OCI-LY1 (cell line): ENCODE data around the gene STK4.

Source experiments
- H2AFZ ChIP-seq: fragments of 200-600 bp; sonication (generic), shearing (Covaris generic); 2 replicates; pipeline ENCODE4 v1.6.0; 2014; ENCODE audit warnings: antibody characterized with exemption, mild to moderate bottlenecking, low read length
- H3F3A ChIP-seq: fragments of 200-600 bp; sonication (generic), shearing (Covaris generic); 2 replicates; pipeline ENCODE4 v1.6.0; 2014; ENCODE audit warnings: mild to moderate bottlenecking, antibody characterized with exemption, low read length, moderate library complexity; ENCODE audit not compliant: insufficient read depth
- H3K27ac ChIP-seq: fragments of 200-600 bp; sonication (generic); 2 replicates; pipeline ENCODE4 v1.5.1; 2014; ENCODE audit warnings: low read length, mixed run types, mild to moderate bottlenecking, low read depth; ENCODE audit not compliant: poor library complexity, severe bottlenecking
- H3K27me3 ChIP-seq: fragments of 200-600 bp; sonication (generic); 2 replicates; pipeline ENCODE4 v1.6.0; 2014; ENCODE audit warnings: antibody characterized with exemption, mild to moderate bottlenecking, low read length, moderate library complexity; ENCODE audit not compliant: insufficient read depth
- H3K36me3 ChIP-seq: fragments of 200-600 bp; sonication (generic); 2 replicates; pipeline ENCODE4 v1.6.1; 2014; ENCODE audit warnings: mild to moderate bottlenecking, antibody characterized with exemption, low read length, moderate library complexity, mixed read lengths; ENCODE audit not compliant: insufficient read depth
- H3K4me1 ChIP-seq: fragments of 200-600 bp; sonication (generic); 2 replicates; pipeline ENCODE4 v1.5.1; 2014; ENCODE audit warnings: mild to moderate bottlenecking, low read length, moderate library complexity; ENCODE audit not compliant: insufficient read depth, severe bottlenecking
- H3K4me2 ChIP-seq: fragments of 200-600 bp; sonication (generic), shearing (Covaris generic); 2 replicates; pipeline ENCODE4 v1.6.1; 2014; ENCODE audit warnings: low read length
- H3K4me3 ChIP-seq: fragments of 200-600 bp; sonication (generic); 2 replicates; pipeline ENCODE4 v1.5.1; 2014; ENCODE audit warnings: low read length, low read depth, mild to moderate bottlenecking, mixed read lengths; ENCODE audit not compliant: poor library complexity, severe bottlenecking
- H3K79me2 ChIP-seq: fragments of 200-600 bp; shearing (Covaris generic); 2 replicates; pipeline ENCODE4 v1.6.1; 2016; ENCODE audit warnings: mixed run types, low read length, mixed read lengths; ENCODE audit not compliant: insufficient read depth
- H3K9ac ChIP-seq: fragments of 200-600 bp; sonication (generic), shearing (Covaris generic); 2 replicates; pipeline ENCODE4 v1.6.1; 2014; ENCODE audit warnings: mild to moderate bottlenecking, low read length, mixed read lengths
- H3K9me2 ChIP-seq: fragments of 200-600 bp; sonication (generic), shearing (Covaris generic); 2 replicates; pipeline ENCODE4 v1.6.1; 2014; ENCODE audit warnings: low read depth, mild to moderate bottlenecking, low read length, mixed read lengths
- H3K9me3 ChIP-seq: fragments of 200-600 bp; shearing (Covaris generic); 2 replicates; pipeline ENCODE4 v1.6.1; 2014; ENCODE audit warnings: low read length, mixed read lengths
- H4K20me1 ChIP-seq: fragments of 200-600 bp; sonication (generic), shearing (Covaris generic); 2 replicates; pipeline ENCODE4 v1.6.0; 2016; ENCODE audit warnings: mild to moderate bottlenecking, low read length; ENCODE audit not compliant: insufficient read depth
- CTCF ChIP-seq: fragments of 200-600 bp; sonication (generic), shearing (Covaris generic); IDR thresholded peaks from 2 replicates; pipeline ENCODE4 v1.5.1; 2017; ENCODE audit warnings: mild to moderate bottlenecking, antibody characterized with exemption, low read length, moderate library complexity, mixed read lengths
- EZH2 ChIP-seq: fragments of 200-600 bp; sonication (generic), shearing (Covaris generic); IDR thresholded peaks from 2 replicates; pipeline ENCODE4 v1.8.0; 2017; ENCODE audit warnings: borderline replicate concordance, mixed run types, mild to moderate bottlenecking, antibody characterized with exemption, low read length, moderate library complexity, mixed read lengths

STK4 gene

DNA sequence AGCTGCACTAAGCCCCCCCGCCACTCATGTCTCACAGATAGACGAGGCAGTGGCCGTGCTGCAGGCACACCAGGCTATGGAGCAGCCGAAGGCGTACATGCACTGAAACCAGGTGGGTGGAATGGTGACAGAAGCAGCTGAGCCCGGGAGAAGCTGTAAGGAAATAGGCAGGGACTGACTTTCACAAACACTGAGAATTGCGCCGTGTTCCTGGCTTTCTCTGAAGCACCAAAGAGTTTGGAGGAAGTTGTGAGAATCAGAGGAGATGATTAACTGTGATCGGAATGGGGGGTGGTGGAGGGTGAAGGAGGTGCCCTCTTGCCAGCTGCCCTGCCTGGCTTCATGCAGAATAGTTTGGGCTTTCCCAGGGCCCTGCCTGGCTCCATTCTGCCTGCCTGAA, 27.7 kb upstream of the STK4 start:
- H3K4me1 ChIP-seq, result no peaks in the 10 kb centered on the region
- H3K9me2 ChIP-seq, result no peaks in the 10 kb centered on the region
- no peak for TF ChIP-seq EZH2
- TF ChIP-seq CTCF, result no peak
- no peaks in the 10 kb centered on the region for H3F3A ChIP-seq
- H3K9me3 ChIP-seq, result no peaks in the 10 kb centered on the region
- H3K27ac ChIP-seq, result no peak overlapping the region
- H3K36me3 ChIP-seq, result peaks cover 93% of the 10 kb centered on the region
- no peaks in the 10 kb centered on the region for H3K27me3 ChIP-seq
- H2AFZ ChIP-seq, result no peak overlapping the region
- H4K20me1 ChIP-seq, result no peaks in the 10 kb centered on the region
- no peaks in the 10 kb centered on the region for H3K79me2 ChIP-seq
- no peak overlapping the region for H3K9ac ChIP-seq
- H3K4me2 ChIP-seq, result no peak overlapping the region
- no peak overlapping the region for H3K4me3 ChIP-seq

GRCh38 chr20:44941120-44941691, 25.1 kb upstream of the STK4 start:
- Histone ChIP-seq H2AFZ (no peak overlapping the region), H3K4me1 (no peaks in the 10 kb centered on the region), H3K9ac (no peak overlapping the region), H3K9me3 (no peaks in the 10 kb centered on the region), H3K9me2 (no peaks in the 10 kb centered on the region), H3K4me3 (no peak overlapping the region), H3K27me3 (no peaks in the 10 kb centered on the region), H4K20me1 (no peaks in the 10 kb centered on the region), H3F3A (no peaks in the 10 kb centered on the region), H3K36me3 (peaks cover 98% of the 10 kb centered on the region), H3K27ac (no peak overlapping the region), H3K79me2 (no peaks in the 10 kb centered on the region), H3K4me2 (no peak overlapping the region)
- TF ChIP-seq CTCF, result no peak
- no peak for TF ChIP-seq EZH2

GRCh38 chr20:44942264-44942973, 23.9 kb upstream of the STK4 start:
- H3K4me2 ChIP-seq, result no peak overlapping the region
- peaks cover 99% of the 10 kb centered on the region for H3K36me3 ChIP-seq
- no peak for TF ChIP-seq EZH2
- TF ChIP-seq CTCF, result no peak
- no peaks in the 10 kb centered on the region for H3K79me2 ChIP-seq
- H3K9me3 ChIP-seq, result no peaks in the 10 kb centered on the region
- no peaks in the 10 kb centered on the region for H3F3A ChIP-seq
- no peak overlapping the region for H3K27ac ChIP-seq
- no peak overlapping the region for H3K4me3 ChIP-seq
- H3K9me2 ChIP-seq, result no peaks in the 10 kb centered on the region
- no peak overlapping the region for H2AFZ ChIP-seq
- no peaks in the 10 kb centered on the region for H3K27me3 ChIP-seq
- no peak overlapping the region for H3K9ac ChIP-seq
- no peaks in the 10 kb centered on the region for H3K4me1 ChIP-seq
- no peaks in the 10 kb centered on the region for H4K20me1 ChIP-seq
